Amniotic epithelial cell (primary cell): Measurements from ENCODE around the gene CD14.
"Not testable (repeated sequence)": the region's sequence is repeated elsewhere in the genome, so short reads cannot be mapped to it uniquely, and the experiment has no call there.

Experiments used
- DNase-seq: peaks from one replicate; pipeline ENCODE4 v3.0.0-alpha.2; 2010; ENCODE audit warnings: low read depth

CD14 gene

GRCh38 chr5:140633021-140633471, at the start of gene CD14:
Gene CD14, minus strand, starts transcription at chr5:140633175. Its CDS starts 104 bp downstream, at chr5:140633071.
- peak; percentile 53 for DNase-seq

DNA sequence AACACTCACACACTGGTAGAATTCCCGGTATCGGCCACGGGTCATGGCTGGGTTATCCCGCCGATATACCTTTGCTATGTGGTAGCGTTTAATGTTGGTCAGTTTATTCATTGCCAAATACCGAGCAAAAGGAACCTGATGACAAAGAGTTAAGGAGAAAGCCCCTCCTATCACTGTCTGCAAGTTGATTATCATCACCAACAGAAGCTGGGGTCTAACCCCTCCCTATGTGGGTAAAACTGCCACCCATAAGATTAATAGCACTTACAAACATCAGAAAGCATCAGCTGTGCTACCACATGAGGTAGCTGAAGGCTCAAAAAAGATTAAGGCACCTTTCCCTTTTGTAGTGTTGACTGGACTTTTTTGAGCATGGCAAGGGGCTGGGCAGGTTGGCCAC, 46.0 kb upstream of the CD14 start:
- no peak for DNase-seq

- DNase-seq: no peak
These were observed 45.0 kb upstream of the CD14 start for GRCh38 chr5:140677947-140678346.

DNA sequence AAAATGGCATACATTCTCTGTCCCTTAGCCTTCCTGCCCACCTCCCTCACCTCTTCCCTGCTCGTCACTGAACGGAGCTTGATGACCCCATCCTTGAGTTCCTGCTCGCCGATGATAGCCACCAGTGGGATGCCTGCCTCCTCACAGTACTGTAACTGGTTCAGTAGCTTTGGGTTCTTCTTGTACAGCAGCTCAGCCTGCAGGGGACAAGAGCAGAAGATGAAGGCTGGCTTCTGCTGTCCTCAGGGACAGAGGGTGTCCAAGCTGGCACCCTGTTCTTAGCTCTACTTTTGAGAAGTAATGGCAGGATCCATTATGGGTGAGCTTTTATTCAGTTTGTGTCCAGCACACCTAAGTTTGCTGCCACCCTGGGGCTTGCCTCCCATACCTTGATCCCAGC, 41.7 kb upstream of the CD14 start:
- DNase-seq: no peak

GRCh38 chr5:140674211-140674610, 41.2 kb upstream of the CD14 start:
- no peak for DNase-seq

DNA sequence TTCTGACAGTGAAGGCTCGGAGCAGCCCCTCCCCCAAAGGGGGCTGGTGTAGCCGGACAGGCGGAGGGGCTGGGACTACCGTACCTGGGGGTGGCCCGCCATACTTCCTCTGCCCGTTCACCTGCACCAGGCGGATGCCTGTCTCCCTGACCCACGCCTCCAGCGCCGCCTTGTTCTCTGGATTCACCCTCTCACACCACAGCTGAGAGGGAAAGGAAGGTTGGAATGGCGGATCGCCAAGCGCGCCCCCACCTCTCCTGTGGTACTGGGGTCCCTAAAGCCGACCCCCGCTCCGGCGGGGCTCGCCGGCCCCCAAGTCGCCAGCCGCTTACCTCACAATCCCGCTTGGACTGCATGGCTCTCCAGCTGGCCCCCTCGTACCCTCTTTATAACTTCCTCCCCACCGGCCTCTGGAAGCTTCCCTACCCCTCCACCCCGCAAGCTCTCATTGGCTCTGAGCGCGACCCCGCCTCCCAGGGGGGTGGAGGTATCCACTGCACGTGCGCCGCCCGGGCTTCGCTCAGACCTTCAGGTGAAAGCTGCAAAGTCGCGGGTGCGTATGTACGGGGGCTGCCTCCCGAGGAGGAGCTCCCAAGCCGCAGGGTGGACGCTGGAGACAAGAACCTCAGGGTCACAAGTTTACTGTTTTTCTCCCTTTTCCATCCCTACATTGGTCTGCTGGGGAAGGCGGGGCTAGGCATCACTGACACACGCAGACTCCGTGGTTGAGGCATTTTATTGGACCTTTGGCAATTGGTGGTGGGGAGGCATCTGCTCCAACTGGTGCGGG, 40.4 kb upstream of the CD14 start, which contains the start of gene DND1:
TSS of gene DND1 (minus strand) at position 390 of the 790 bp plus-strand sequence. CDS start at position 356, 34 bp downstream.
- DNase-seq: no peak

GRCh38 chr5:140672455-140673186, 39.6 kb upstream of the CD14 start:
- DNase-seq: peak; percentile 34

DNA sequence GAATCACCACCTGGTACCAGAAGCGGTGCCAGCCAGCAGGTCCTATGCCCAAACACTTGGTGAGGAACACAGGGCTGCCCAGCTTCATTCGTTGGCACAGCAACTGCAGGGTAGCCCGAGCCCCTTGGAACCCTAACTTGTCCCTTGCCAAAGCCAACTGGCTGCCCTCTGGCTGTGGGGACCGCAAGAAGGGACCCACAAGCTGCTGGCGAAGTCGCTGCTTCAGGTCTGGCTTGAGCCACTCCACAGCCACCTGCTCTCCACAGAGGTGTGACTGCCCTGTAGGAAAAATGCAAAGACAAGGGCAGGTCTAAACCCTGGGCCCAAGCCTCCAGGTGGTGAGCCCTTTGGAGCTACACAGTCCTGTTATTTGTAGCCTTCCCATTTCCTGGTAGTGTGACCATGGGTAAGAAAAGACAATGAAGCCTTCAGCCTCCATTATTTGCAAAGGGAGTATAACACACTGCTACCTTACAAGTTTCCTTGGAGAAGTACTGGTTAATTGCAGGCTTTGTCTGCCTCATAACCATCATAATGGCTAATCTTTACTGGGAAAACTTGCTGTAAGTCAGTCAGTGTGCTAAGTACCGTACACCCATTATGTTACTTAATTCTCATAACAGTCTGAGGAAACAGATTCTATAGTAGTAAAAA, 38.6 kb upstream of the CD14 start:
- DNase-seq: no peak

DNA sequence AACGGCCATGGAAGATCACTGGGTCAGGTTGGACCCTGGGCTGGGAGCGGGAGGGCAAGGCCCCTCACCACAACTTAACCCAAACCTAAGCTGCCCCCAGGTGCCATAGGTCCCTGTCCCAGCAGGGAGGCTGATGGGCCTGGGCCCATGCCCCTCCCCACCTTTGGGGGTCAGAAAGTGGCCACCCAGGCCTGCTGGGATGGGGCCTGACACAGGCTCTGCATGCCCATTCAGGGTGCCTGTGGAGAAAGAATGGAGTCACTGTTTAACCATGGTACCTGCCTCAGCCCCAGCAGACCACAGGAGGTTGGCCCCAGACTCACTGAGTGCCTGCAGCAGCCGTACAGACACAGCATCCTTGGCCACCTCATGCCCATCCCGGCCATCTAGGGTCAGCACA, 38.1 kb upstream of the CD14 start:
- not testable (repeated sequence) for DNase-seq

DNA sequence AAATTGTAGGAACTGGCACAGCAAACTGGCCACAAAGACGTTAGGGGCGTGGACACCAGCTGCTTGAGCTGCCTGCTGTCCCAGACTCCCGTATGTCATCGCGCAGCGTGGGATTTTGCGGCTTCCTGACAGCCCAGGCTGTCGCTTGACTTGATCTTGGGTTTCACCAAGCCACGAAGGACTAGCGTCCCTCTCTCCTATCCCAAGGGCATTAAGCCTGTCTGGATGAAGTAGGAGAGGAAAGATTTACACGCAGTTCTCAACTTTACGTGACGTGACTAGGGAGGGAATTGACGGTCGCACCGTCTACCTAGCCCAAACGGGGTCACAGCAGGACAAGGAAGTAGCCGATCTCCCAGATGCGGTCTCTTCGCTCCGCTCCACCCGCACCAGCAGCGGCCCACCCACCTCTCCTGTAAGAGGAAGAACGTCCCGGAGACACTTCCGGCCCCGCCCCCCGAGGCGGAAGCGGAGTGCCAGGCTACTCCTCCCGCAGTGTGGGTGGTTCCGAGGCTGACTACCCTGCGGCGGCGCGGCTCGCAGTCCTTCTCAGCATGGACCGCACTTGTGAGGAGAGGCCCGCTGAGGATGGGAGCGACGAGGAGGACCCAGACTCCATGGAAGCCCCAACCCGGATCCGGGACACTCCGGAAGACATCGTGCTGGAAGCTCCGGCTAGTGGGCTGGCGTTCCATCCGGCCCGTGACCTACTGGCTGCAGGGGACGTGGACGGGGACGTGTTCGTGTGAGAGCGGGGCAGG, 31.6 kb upstream of the CD14 start, which contains the start of gene WDR55:
TSS of gene WDR55 (plus strand) at position 546 of the 761 bp plus-strand sequence. CDS start at position 555, 9 bp downstream.
- DNase-seq: peak; percentile 88

DNA sequence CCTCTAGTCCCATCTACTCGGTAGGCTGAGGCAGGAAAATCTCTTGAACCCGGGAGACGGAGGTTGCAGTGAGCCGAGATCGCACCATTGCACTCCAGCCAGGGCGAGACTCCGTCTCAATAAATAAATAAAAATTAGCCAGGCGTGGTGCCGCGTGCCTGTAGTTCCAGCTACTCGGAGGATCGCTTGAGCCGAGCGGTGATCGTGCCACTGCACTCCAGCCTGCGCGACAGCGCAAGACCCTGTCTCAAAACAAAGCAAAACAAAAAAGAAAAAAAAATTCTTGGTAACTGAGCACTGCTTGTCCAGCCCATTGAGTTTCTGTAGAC, 31.0 kb upstream of the CD14 start:
- DNase-seq: no peak

GRCh38 chr5:140660371-140660770, 27.4 kb upstream of the CD14 start:
- not testable (repeated sequence) for DNase-seq

DNA sequence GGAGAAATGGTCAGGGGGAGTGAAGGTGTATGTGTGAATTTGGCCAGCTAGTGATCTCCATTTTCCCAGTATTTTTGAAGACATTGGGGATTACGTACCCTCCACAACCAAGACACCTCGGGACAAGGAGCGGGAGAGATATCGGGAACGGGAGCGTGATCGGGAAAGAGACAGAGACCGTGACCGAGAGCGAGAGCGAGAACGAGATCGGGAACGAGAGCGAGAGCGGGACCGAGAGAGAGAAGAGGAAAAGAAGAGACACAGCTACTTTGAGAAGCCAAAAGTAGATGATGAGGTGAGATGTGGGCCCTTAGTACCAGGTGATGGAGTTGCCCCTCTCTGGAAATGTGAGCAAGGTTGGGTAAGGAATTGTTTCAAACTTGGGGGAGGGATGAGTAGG, 25.9 kb upstream of the CD14 start:
- DNase-seq: no peak

GRCh38 chr5:140647042-140647419, 14.1 kb upstream of the CD14 start:
- no peak for DNase-seq

GRCh38 chr5:140642718-140643117, 9.7 kb upstream of the CD14 start:
- DNase-seq: peak; percentile 93

GRCh38 chr5:140641716-140642115, 8.7 kb upstream of the CD14 start:
- no peak for DNase-seq

DNA sequence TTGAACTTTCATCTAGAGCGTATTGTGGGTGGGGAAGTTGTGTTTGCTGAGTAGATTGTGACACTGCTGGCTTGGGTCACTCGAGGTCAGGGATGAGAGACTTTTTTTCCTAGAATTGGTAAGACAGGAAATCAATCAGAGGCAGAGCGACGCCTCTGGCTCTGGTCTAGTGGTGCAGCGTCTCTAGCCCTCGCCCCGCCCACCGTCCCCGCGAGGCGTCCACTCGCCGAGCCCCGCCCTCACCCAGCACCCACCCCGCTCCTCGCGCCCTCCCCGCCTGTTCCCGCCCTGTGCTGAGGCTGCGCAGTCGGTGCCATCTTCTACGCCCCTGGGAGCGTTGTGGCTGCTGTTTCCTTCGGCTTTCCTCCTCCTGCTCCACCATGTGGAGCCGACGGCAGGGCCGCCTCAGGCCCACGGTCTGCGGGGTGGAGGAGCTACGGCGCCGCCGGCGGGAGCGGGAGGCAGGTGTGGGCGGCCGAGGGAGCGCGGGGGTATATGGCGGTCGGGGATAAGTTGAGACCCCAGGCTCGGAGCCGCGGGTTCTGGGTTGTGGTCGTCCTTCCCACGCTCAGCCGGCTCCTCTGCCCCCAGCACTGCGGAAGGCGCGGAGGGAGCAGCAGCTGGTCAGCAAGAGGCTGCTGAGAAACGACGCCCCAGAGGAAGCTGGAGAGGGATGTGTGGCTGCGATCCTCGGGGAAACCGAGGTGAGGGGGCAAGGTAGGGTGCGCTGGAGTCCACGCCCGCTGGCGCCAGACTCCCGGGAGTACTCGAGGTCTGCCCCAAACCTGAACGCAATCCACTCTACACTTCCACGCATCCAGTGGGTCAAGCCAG, 6.4 kb upstream of the CD14 start, which contains the start of gene TMCO6:
TSS of gene TMCO6 (plus strand) at position 304 of the 834 bp plus-strand sequence. CDS start at position 381, 77 bp downstream.
- peak; percentile 90 for DNase-seq

- DNase-seq: not testable (repeated sequence)
These were observed 5.8 kb upstream of the CD14 start for GRCh38 chr5:140638898-140639147.

DNA sequence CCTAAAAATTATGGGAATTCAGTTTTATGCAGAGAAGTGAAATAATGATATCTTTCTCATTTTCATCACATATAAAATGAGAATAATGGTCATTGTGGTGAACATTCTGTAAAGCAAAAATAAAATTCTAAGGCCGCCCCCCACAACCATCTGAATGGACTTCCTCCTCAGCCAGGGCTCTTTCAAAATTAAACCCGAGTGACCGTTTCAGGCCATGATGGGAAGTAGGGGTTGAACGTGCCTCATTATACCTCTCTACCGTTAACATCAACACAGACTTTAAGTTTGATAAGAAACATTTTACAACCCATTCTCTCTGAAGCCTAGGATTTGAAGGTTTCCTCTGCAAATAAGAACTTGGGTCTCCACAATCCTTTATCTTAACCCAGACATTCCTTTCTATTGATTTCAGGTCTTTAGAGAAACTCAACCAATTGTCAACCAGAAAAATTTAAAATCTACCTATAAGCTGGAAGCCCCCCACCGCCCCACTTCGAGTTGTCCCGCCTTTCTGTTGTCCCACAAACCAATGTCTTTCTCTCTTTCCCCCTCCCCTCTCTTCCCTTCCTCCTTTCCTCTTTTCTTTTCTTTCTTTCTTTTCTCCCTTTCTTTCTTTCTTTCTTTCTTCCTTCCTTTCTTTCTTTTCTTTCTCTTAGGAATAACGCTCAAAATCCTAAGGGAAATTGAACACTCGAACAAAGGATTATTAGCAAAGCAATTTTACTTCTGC, 4.6 kb upstream of the CD14 start:
- DNase-seq: no peak
